HG03571 (cell line): ENCODE results near the gene RTN4IP1.

ENCODE experiments used
- ATAC-seq: cut with Tn5 transposase; IDR thresholded peaks from one replicate; pipeline ENCODE4 v1.9.1; 2021; ENCODE audit not compliant: unreplicated experiment

Gene RTN4IP1

GRCh38 chr6:106525107-106525881 lies 104.0 kb downstream of the RTN4IP1 start:
- peak; percentile 41 for ATAC-seq

DNA sequence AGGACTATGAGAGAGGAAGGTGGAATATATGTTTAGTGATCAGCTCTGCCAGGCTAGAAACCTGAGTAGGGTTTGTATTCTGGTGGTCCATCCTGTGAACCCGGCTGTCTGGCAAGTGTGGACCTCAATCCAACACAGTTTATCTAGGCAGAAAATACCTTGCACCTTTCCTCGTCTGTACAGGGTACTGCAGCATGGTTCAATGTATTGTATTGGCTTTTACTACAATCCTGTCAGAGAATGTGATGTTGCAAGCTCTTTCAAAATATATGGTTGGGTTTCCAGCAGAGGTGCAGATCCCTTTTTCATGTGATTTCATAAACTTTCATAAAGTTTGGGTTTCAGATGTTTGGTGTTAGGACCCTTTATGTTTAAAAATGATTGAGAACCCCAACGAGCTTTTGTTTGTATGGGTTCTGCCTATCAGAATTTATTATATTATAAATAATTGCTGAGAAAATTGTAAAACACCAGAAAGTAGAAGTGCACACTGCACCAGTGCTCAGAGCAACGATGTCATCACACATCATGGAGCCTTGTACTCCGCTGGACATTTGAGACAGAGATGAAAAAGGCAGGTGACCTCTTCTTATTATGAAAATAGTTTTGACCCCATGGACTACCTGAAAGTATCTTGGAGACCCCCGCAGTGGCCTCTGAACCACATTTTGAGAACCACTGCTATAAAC lies 106.6 kb downstream of the RTN4IP1 start:
- no peak for ATAC-seq
